A549 (cell line): ENCODE data around the gene ITGA7.

Experiments
- CHD4 ChIP-seq: fragments of 200-600 bp; sonication (generic); IDR thresholded peaks from 2 replicates; pipeline ENCODE4 v1.6.1; 2016; ENCODE audit warnings: antibody characterized with exemption, mild to moderate bottlenecking, borderline replicate concordance
- EP300 ChIP-seq, 2 experiments: fragments of >200 bp; sonication (Bioruptor Twin); formaldehyde crosslinking; IDR thresholded peaks; 2 replicates in 1 of 2; 3 replicates in 1 of 2; pipeline ENCODE4 v1.6.1; 2016 to 2017
- HDAC2 ChIP-seq: fragments of 200-600 bp; sonication (generic); IDR thresholded peaks from 2 replicates; pipeline ENCODE4 v1.6.1; 2016
- NFE2L2 ChIP-seq: fragments of 150-350 bp; conservative IDR thresholded peaks from 2 replicates; pipeline ENCODE4 v1.6.1; 2014; ENCODE audit warnings: low read length
- RAD21 ChIP-seq, 2 experiments: fragments of >200 bp in 1 of 2; sonication (Bioruptor Twin) in 1 of 2; formaldehyde crosslinking in 1 of 2; IDR thresholded peaks in 1 of 2; conservative IDR thresholded peaks in 1 of 2; 2 replicates in 1 of 2; 3 replicates in 1 of 2; pipeline ENCODE4 v1.6.1; 2012 to 2018; ENCODE audit warnings: inconsistent platforms in 1 of 2
- RARB ChIP-seq: fragments of 250-450 bp; sonication (Bioruptor Pico); IDR thresholded peaks from 2 replicates; pipeline ENCODE4 v1.8.0; 2021; ENCODE audit warnings: mild to moderate bottlenecking, moderate library complexity
- RCOR1 ChIP-seq: fragments of 150-350 bp; IDR thresholded peaks from 2 replicates; pipeline ENCODE4 v1.6.1; 2014; ENCODE audit warnings: antibody characterized with exemption, low read length, low read depth
- SMC3 ChIP-seq: fragments of >200 bp; sonication (Bioruptor Twin); formaldehyde crosslinking; IDR thresholded peaks from 3 replicates; pipeline ENCODE4 v1.6.1; 2018; ENCODE audit warnings: inconsistent platforms
- SREBF2 ChIP-seq: fragments of 450-650 bp; IDR thresholded peaks from 2 replicates; pipeline ENCODE4 v1.6.1; 2014; ENCODE audit warnings: mild to moderate bottlenecking, moderate library complexity
- TP53 ChIP-seq: fragments of 250-450 bp; sonication (Bioruptor Pico); IDR thresholded peaks from 2 replicates; pipeline ENCODE4 v1.5.0; 2021; ENCODE audit warnings: mild to moderate bottlenecking, moderate library complexity
- TF ChIP-seq, protein P1 (sequence below): fragments of >200 bp; sonication (Bioruptor Twin); formaldehyde crosslinking; IDR thresholded peaks from 3 replicates; pipeline ENCODE4 v1.5.1; 2016
- TF ChIP-seq, protein P2 (sequence below): IDR thresholded peaks from 2 replicates; pipeline ENCODE4 v1.6.1; 2012; ENCODE audit warnings: low read depth, borderline replicate concordance
- TF ChIP-seq, protein P3 (sequence below): IDR thresholded peaks from 2 replicates; pipeline ENCODE4 v1.6.1; 2012

DNA sequence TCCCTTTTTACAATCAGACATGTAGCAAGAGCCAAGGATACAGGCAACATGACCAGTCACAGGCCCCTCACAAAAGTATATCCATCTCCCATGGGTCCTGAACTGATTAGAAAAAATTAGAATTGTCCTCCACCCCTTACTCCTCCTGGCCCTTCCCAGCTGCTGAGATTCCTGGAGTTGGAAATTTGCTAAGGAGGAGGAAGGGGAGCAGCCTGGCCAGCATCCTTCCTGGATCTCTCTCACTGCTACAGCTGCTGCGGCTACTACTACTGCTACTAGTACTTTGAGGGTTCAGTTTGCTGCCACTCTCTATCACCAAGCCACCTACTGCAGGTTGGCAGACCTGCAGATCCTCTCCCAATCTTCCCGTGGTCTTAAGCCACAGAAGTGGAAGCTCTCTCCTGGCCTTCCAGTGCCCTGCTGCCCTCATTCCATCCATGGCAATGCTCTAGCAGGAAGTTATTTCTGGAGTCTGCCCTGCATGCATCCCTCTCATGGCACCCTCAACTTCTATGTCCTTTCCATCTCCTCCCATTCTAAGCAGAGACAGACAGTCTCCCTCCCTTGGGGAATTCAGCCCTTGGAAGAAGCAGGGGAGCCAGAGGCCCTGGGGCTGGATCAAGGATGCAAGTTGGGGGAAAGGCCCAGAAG, 1.0 kb downstream of the ITGA7 start:
- TF ChIP-seq SMC3 (no peak), RARB (CRISPR knock-in tag) (no peak), RAD21 (conservative IDR thresholded peaks at IDR 0.05 in 1 of 2, IDR thresholded peaks at IDR 0.05 in 1 of 2) (no peak), EP300 (IDR thresholded peaks at IDR 0.05) (no peak), HDAC2 (no peak), NFE2L2 (no peak), TP53 (no peak), CHD4 (no peak), SREBF2 (no peak), RCOR1 (no peak)
- TF ChIP-seq, protein P1, sequence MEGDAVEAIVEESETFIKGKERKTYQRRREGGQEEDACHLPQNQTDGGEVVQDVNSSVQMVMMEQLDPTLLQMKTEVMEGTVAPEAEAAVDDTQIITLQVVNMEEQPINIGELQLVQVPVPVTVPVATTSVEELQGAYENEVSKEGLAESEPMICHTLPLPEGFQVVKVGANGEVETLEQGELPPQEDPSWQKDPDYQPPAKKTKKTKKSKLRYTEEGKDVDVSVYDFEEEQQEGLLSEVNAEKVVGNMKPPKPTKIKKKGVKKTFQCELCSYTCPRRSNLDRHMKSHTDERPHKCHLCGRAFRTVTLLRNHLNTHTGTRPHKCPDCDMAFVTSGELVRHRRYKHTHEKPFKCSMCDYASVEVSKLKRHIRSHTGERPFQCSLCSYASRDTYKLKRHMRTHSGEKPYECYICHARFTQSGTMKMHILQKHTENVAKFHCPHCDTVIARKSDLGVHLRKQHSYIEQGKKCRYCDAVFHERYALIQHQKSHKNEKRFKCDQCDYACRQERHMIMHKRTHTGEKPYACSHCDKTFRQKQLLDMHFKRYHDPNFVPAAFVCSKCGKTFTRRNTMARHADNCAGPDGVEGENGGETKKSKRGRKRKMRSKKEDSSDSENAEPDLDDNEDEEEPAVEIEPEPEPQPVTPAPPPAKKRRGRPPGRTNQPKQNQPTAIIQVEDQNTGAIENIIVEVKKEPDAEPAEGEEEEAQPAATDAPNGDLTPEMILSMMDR: no peak
- TF ChIP-seq, protein P2, sequence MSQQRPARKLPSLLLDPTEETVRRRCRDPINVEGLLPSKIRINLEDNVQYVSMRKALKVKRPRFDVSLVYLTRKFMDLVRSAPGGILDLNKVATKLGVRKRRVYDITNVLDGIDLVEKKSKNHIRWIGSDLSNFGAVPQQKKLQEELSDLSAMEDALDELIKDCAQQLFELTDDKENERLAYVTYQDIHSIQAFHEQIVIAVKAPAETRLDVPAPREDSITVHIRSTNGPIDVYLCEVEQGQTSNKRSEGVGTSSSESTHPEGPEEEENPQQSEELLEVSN: no peak
- TF ChIP-seq, protein P3, sequence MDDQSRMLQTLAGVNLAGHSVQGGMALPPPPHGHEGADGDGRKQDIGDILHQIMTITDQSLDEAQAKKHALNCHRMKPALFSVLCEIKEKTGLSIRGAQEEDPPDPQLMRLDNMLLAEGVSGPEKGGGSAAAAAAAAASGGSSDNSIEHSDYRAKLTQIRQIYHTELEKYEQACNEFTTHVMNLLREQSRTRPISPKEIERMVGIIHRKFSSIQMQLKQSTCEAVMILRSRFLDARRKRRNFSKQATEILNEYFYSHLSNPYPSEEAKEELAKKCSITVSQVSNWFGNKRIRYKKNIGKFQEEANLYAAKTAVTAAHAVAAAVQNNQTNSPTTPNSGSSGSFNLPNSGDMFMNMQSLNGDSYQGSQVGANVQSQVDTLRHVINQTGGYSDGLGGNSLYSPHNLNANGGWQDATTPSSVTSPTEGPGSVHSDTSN: no peak
